Endothelial cell of umbilical vein (primary cell): ENCODE measurements around the gene TAS2R1. TPM values are rescaled to one million over a fixed set of nuclear protein-coding genes. Genes with fewer than 3 reads are reported as not detected.

Experiments used
- BruUV-seq: library from RNA; stranded (reverse); fragments of 400-500 nt; replicated peaks from 2 replicates; lab custom pipeline; 2021; lab: Mats Ljungman, UMichigan
- CTCF ChIA-PET: fragments of 300-600, 350-600 bp; sonication (Branson Sonifier 250); formaldehyde crosslinking; loops from one replicate; lab custom pipeline; 2021; ENCODE audit warnings: antibody characterized with exemption, inconsistent platforms; lab: Charles Lee
- POLR2A ChIA-PET: fragments of 300-600, 350-600 bp; sonication (Branson Sonifier 250); formaldehyde crosslinking; loops from one replicate; lab custom pipeline; 2021; ENCODE audit warnings: antibody characterized with exemption, inconsistent platforms; lab: Charles Lee
- DNase-seq: peaks from one replicate; pipeline ENCODE4 v3.0.0-alpha.2; 2011; ENCODE audit warnings: low read depth, low spot score
- FAIRE-seq: peaks from 2 replicates; lab custom pipeline; 2011; peaks lifted over from hg19 to GRCh38; lab: Jason Lieb, UNC
- H2AFZ ChIP-seq: 2 replicates; pipeline ENCODE4 v1.6.0; 2012; ENCODE audit warnings: low read depth, low read length, control low read depth, inconsistent platforms
- H3K27ac ChIP-seq: 2 replicates; pipeline ENCODE4 v1.5.1; 2011; ENCODE audit warnings: low read depth, mild to moderate bottlenecking, control low read depth, low read length, moderate library complexity; ENCODE audit not compliant: insufficient read depth
- H3K27me3 ChIP-seq, 2 experiments: 2 replicates each; pipeline versions ENCODE4 v1.6.0 to v1.6.1; 2011; ENCODE audit warnings: low read length in 2 of 2, mixed read lengths in 1 of 2; ENCODE audit not compliant: control insufficient read depth in 2 of 2, insufficient read depth in 2 of 2
- H3K36me3 ChIP-seq, 2 experiments: 2 replicates in 1 of 2; 3 replicates in 1 of 2; pipeline ENCODE4 v1.5.1; 2011; ENCODE audit warnings: low read length in 2 of 2, mild to moderate bottlenecking in 1 of 2, moderate library complexity in 1 of 2; ENCODE audit not compliant: control insufficient read depth in 2 of 2, insufficient read depth in 2 of 2; ENCODE audit errors: extremely low read depth in 1 of 2
- H3K4me1 ChIP-seq: 3 replicates; pipeline ENCODE4 v1.5.1; 2011; ENCODE audit warnings: mild to moderate bottlenecking, low read length; ENCODE audit not compliant: control insufficient read depth, insufficient read depth; ENCODE audit errors: extremely low read depth
- H3K4me2 ChIP-seq: 2 replicates; pipeline ENCODE4 v1.6.1; 2011; ENCODE audit warnings: low read length, control low read depth, mixed read lengths; ENCODE audit not compliant: insufficient read depth
- H3K4me3 ChIP-seq, 3 experiments: fragments of 200-600 bp in 1 of 3; sonication (generic), shearing (Covaris generic) in 1 of 3; replicated peaks in 1 of 3; 2 replicates each; pipeline ENCODE4 v1.5.1; 2011 to 2016; ENCODE audit warnings: control low read depth in 3 of 3, low read length in 3 of 3, mild to moderate bottlenecking in 2 of 3, inconsistent platforms in 1 of 3, low read depth in 1 of 3, moderate library complexity in 1 of 3; ENCODE audit not compliant: insufficient read depth in 1 of 3
- H3K79me2 ChIP-seq: 2 replicates; pipeline ENCODE4 v1.6.0; 2012; ENCODE audit warnings: low read length, inconsistent platforms; ENCODE audit not compliant: control insufficient read depth, insufficient read depth
- H3K9ac ChIP-seq: replicated peaks from 2 replicates; pipeline ENCODE3; 2011; ENCODE audit warnings: low read length, control low read depth; ENCODE audit not compliant: insufficient read depth; ENCODE audit errors: extremely low read depth
- H3K9me1 ChIP-seq: replicated peaks from 3 replicates; pipeline ENCODE4 v1.6.0; 2011; ENCODE audit warnings: mild to moderate bottlenecking, low read length; ENCODE audit not compliant: control insufficient read depth, insufficient read depth; ENCODE audit errors: extremely low read depth
- H3K9me3 ChIP-seq: replicated peaks from 2 replicates; pipeline ENCODE4 v1.5.1; 2012; ENCODE audit warnings: low read length, inconsistent platforms; ENCODE audit not compliant: control insufficient read depth, insufficient read depth
- H4K20me1 ChIP-seq: replicated peaks from 2 replicates; pipeline ENCODE3; 2011; ENCODE audit warnings: mild to moderate bottlenecking, low read length; ENCODE audit not compliant: control insufficient read depth, insufficient read depth; ENCODE audit errors: extremely low read depth
- EZH2 ChIP-seq: IDR thresholded peaks from 2 replicates; pipeline ENCODE4 v1.6.1; 2012; ENCODE audit warnings: borderline replicate concordance, low read depth, mild to moderate bottlenecking, moderate library complexity, low read length, inconsistent platforms; ENCODE audit not compliant: severe bottlenecking
- GATA2 ChIP-seq: IDR thresholded peaks from 2 replicates; pipeline ENCODE4 v1.7.0; 2011; ENCODE audit warnings: low read depth, mild to moderate bottlenecking, moderate library complexity, mixed read lengths, low read length; ENCODE audit not compliant: insufficient read length, insufficient read depth
- JUN ChIP-seq: IDR thresholded peaks from 2 replicates; pipeline ENCODE4 v1.6.1; 2011; ENCODE audit warnings: borderline replicate concordance, low read depth; ENCODE audit not compliant: insufficient read length, insufficient read depth
- MYC ChIP-seq: IDR thresholded peaks from one replicate; pipeline ENCODE4 v1.6.1; 2011; ENCODE audit warnings: mild to moderate bottlenecking, low read depth, low read length
- POLR2A ChIP-seq: IDR thresholded peaks from 2 replicates; pipeline ENCODE4 v1.6.1; 2012; ENCODE audit warnings: low read depth, mild to moderate bottlenecking, control low read depth, low read length
- POLR2AphosphoS5 ChIP-seq: IDR thresholded peaks from 2 replicates; pipeline ENCODE4 v1.6.1; 2012; ENCODE audit warnings: low read depth, mild to moderate bottlenecking, control low read depth, low read length, moderate library complexity; ENCODE audit not compliant: insufficient read depth
- dilution Hi-C: fragments of 300-500 bp; cut with MboI; formaldehyde crosslinking; loops from one replicate; pipeline ENCODE4 v1.15.0; 2019; ENCODE audit warnings: low sequenced_read_pairs; ENCODE audit not compliant: extremely low pct_ligation_motif_present
- intact Hi-C: fragments of 100-400 bp; cut with micrococcal nuclease; formaldehyde crosslinking; loops from one replicate; pipeline ENCODE4 v1.10.0; 2022
- polyA plus RNA-seq, 4 experiments: library from polyadenylated mRNA; depleted of rRNA in 3 of 4; stranded (reverse) in 3 of 4; unstranded in 1 of 4; fragments of >200 nt; gene quantifications; 2 replicates each; pipeline versions ENCODE4 v1.2.1 to v1.2.3, GENCODE V29; 2011 to 2012; ENCODE audit warnings: missing spikeins in 1 of 4
- total RNA-seq: library from RNA; stranded (reverse); gene quantifications from 2 replicates; pipeline ENCODE4 v1.2.3, GENCODE V29; 2021
- TF ChIP-seq, protein P1 (sequence below): IDR thresholded peaks from 2 replicates; pipeline ENCODE4 v1.6.1; 2011; ENCODE audit not compliant: insufficient read depth, insufficient read length
- TF ChIP-seq, protein P2 (sequence below), 2 donors: IDR thresholded peaks; 1 replicate in 1 of 2; 2 replicates in 1 of 2; pipeline ENCODE4 v1.5.1; 2011; ENCODE audit warnings: low read length in 2 of 2, mild to moderate bottlenecking in 2 of 2, moderate library complexity in 2 of 2, control low read depth in 1 of 2, inconsistent platforms in 1 of 2, low read depth in 1 of 2; ENCODE audit not compliant: insufficient read depth in 1 of 2; ENCODE audit errors: extremely low read depth in 1 of 2

TAS2R1 gene
- total and polyA plus RNA-seq, 2 donors (not counting 3 experiments of a cell fraction or from before 2014, with no cell fraction given) = not detected

DNA sequence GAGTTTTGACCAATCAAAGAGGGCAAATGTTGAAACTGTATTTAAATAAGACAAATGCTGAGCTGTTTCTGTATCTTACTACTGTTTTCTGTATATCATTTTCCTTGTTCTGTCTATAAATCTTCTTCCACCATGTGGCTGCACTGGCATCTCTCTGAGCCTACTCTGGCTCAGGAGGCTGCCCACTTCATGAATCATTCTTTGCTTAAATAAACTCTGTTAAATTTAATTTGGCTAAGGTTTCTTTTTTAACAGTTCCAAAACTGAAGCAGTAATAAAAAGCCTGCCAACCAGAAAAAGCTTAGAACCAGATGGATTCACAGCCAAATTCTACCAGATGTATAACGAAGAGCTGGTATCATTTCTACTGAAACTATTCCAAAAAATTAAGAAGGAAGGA, 40.2 kb upstream of the TAS2R1 start:
- ChIA-PET CTCF (no interaction called here), POLR2A (no interaction called here)
- TF ChIP-seq GATA2 (no peak), JUN (no peak), POLR2AphosphoS5 (no peak), EZH2 (no peak), POLR2A (no peak), MYC (no peak)
- TF ChIP-seq, protein P1, sequence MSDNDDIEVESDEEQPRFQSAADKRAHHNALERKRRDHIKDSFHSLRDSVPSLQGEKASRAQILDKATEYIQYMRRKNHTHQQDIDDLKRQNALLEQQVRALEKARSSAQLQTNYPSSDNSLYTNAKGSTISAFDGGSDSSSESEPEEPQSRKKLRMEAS = no peak
- TF ChIP-seq, protein P2, sequence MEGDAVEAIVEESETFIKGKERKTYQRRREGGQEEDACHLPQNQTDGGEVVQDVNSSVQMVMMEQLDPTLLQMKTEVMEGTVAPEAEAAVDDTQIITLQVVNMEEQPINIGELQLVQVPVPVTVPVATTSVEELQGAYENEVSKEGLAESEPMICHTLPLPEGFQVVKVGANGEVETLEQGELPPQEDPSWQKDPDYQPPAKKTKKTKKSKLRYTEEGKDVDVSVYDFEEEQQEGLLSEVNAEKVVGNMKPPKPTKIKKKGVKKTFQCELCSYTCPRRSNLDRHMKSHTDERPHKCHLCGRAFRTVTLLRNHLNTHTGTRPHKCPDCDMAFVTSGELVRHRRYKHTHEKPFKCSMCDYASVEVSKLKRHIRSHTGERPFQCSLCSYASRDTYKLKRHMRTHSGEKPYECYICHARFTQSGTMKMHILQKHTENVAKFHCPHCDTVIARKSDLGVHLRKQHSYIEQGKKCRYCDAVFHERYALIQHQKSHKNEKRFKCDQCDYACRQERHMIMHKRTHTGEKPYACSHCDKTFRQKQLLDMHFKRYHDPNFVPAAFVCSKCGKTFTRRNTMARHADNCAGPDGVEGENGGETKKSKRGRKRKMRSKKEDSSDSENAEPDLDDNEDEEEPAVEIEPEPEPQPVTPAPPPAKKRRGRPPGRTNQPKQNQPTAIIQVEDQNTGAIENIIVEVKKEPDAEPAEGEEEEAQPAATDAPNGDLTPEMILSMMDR (IDR thresholded peaks at IDR 0.05; ENCODE audit: extremely low read depth in 1 of 2, insufficient read depth in 1 of 2, low read depth in 1 of 2, low read length in 2 of 2) = no peak
- FAIRE-seq (no peak), DNase-seq (no peak)
- intact Hi-C loops = no loop called here
- BruUV-seq = no TSS peak
- Histone ChIP-seq H2AFZ (no peak overlapping the region), H3K79me2 (no peaks in the 10 kb centered on the region), H3K9me3 (no peaks in the 10 kb centered on the region), H3K4me2 (no peak overlapping the region), H3K4me3 (no peak overlapping the region), H3K36me3 (no peaks in the 10 kb centered on the region), H3K4me1 (no peaks in the 10 kb centered on the region), H3K27ac (no peak overlapping the region), H3K27me3 (no peaks in the 10 kb centered on the region), H3K9me1 (no peaks in the 10 kb centered on the region), H3K9ac (no peak overlapping the region), H4K20me1 (no peaks in the 10 kb centered on the region)
- dilution Hi-C loops = no loop called here
